ENCODE results near the gene FAF2.

Gene FAF2

GRCh38 chr5:176528761-176529115, 80.6 kb downstream of the FAF2 start:
- in situ Hi-C loops (cut with HindIII; ENCODE audit: low sequenced_read_pairs): no loop called here

GRCh38 chr5:176529116-176529740, 81.0 kb downstream of the FAF2 start:
- in situ Hi-C loops (cut with HindIII; ENCODE audit: low sequenced_read_pairs): no loop called here

GRCh38 chr5:176529741-176530141, 81.6 kb downstream of the FAF2 start:
- in situ Hi-C loops (cut with HindIII; ENCODE audit: low sequenced_read_pairs): no loop called here

- in situ Hi-C loops (cut with HindIII; ENCODE audit: low sequenced_read_pairs): no loop called here
Observed at GRCh38 chr5:176530393-176530982, 82.3 kb downstream of the FAF2 start.

- in situ Hi-C loops (cut with HindIII; ENCODE audit: low sequenced_read_pairs): no loop called here
Observed at GRCh38 chr5:176530983-176531901, 83.1 kb downstream of the FAF2 start.

- in situ Hi-C loops (cut with HindIII; ENCODE audit: low sequenced_read_pairs): no loop called here
Observed at GRCh38 chr5:176531902-176532493, 83.8 kb downstream of the FAF2 start.

GRCh38 chr5:176532795-176533194, 84.6 kb downstream of the FAF2 start:
- in situ Hi-C loops (cut with HindIII; ENCODE audit: low sequenced_read_pairs): no loop called here

GRCh38 chr5:176533390-176533789, 85.2 kb downstream of the FAF2 start:
- in situ Hi-C loops (cut with HindIII; ENCODE audit: low sequenced_read_pairs): no loop called here

GRCh38 chr5:176533894-176534611, 85.9 kb downstream of the FAF2 start:
- in situ Hi-C loops (cut with HindIII; ENCODE audit: low sequenced_read_pairs): no loop called here

- in situ Hi-C loops (cut with HindIII; ENCODE audit: low sequenced_read_pairs): loop anchor here (5.0 kb wide), 1 partner anchor 78 kb away; the partner anchor contains the start of gene GPRIN1
Observed at GRCh38 chr5:176534640-176535039, 86.5 kb downstream of the FAF2 start.

GRCh38 chr5:176535101-176535663, 87.0 kb downstream of the FAF2 start:
- in situ Hi-C loops (cut with HindIII; ENCODE audit: low sequenced_read_pairs): loop anchor here (5.0 kb wide), 1 partner anchor 77 kb away; the partner anchor contains the start of gene GPRIN1

GRCh38 chr5:176535664-176536131, 87.5 kb downstream of the FAF2 start:
- in situ Hi-C loops (cut with HindIII; ENCODE audit: low sequenced_read_pairs): loop anchor here (5.0 kb wide), 1 partner anchor 77 kb away; the partner anchor contains the start of gene GPRIN1

- in situ Hi-C loops (cut with HindIII; ENCODE audit: low sequenced_read_pairs): loop anchor here (5.0 kb wide), 1 partner anchor 76 kb away; the partner anchor contains the start of gene GPRIN1
Observed at GRCh38 chr5:176536132-176536901, 88.1 kb downstream of the FAF2 start.

- in situ Hi-C loops (cut with HindIII; ENCODE audit: low sequenced_read_pairs): loop anchor here (5.0 kb wide), 1 partner anchor 75 kb away; the partner anchor contains the start of gene GPRIN1
Observed at GRCh38 chr5:176536902-176537553, 88.8 kb downstream of the FAF2 start, which contains the start of gene RNF44. Gene RNF44 (minus strand): TSS chr5:176537402. CDS start chr5:176532472, 4,930 bp downstream.

GRCh38 chr5:176537554-176538229, 89.5 kb downstream of the FAF2 start:
- in situ Hi-C loops (cut with HindIII; ENCODE audit: low sequenced_read_pairs): loop anchor here (5.0 kb wide), 1 partner anchor 75 kb away; the partner anchor contains the start of gene GPRIN1

GRCh38 chr5:176538230-176538988, 90.2 kb downstream of the FAF2 start:
- in situ Hi-C loops (cut with HindIII; ENCODE audit: low sequenced_read_pairs): loop anchor here (5.0 kb wide), 1 partner anchor 74 kb away; the partner anchor contains the start of gene GPRIN1

- in situ Hi-C loops (cut with HindIII; ENCODE audit: low sequenced_read_pairs): loop anchor here (5.0 kb wide), 1 partner anchor 73 kb away; the partner anchor contains the start of gene GPRIN1
Observed at GRCh38 chr5:176538989-176539384, 90.8 kb downstream of the FAF2 start.

All from endothelial cell of hepatic sinusoid (primary cell).